ENCODE measurements around the gene NLN.
A peak's percentile ranks its signal among the peaks of the same experiment; 100 is the strongest.
"Not testable (repeated sequence)": the region's sequence is repeated elsewhere in the genome, so short reads cannot be mapped to it uniquely, and the experiment has no call there.

NLN gene

GRCh38 chr5:65774346-65774745, 52.3 kb downstream of the NLN start:
- no peak for TF ChIP-seq CTCF (IDR thresholded peaks at IDR 0.05; ENCODE audit: insufficient read depth, low read depth, low read length, missing control alignments)
- peak; percentile 94 for DNase-seq (ENCODE audit: low read depth)

GRCh38 chr5:65775476-65775875, 53.5 kb downstream of the NLN start:
- no peak for DNase-seq (ENCODE audit: low read depth)
- no peak overlapping the region for H3K4me3 ChIP-seq (ENCODE audit: low read length)
- TF ChIP-seq CTCF (IDR thresholded peaks at IDR 0.05; ENCODE audit: insufficient read depth, low read depth, low read length, missing control alignments), result no peak

More at GRCh38 chr5:65774346-65774745, 52.3 kb downstream of the NLN start:
- no peak overlapping the region for H3K4me3 ChIP-seq (ENCODE audit: low read length)

GRCh38 chr5:65776441-65777141, 54.6 kb downstream of the NLN start:
- no peak overlapping the region for H3K4me3 ChIP-seq (ENCODE audit: low read length)
- DNase-seq (ENCODE audit: low read depth), result no peak
- TF ChIP-seq CTCF (IDR thresholded peaks at IDR 0.05; ENCODE audit: insufficient read depth, low read depth, low read length, missing control alignments), result no peak

GRCh38 chr5:65778126-65778525, 56.1 kb downstream of the NLN start:
- no peak for TF ChIP-seq CTCF (IDR thresholded peaks at IDR 0.05; ENCODE audit: insufficient read depth, low read depth, low read length, missing control alignments)
- DNase-seq (ENCODE audit: low read depth), result no peak
- H3K4me3 ChIP-seq (ENCODE audit: low read length), result no peak overlapping the region

GRCh38 chr5:65779643-65780042, 57.6 kb downstream of the NLN start:
- no peak for DNase-seq (ENCODE audit: low read depth)
- H3K4me3 ChIP-seq (ENCODE audit: low read length), result no peak overlapping the region

GRCh38 chr5:65788296-65788695, 66.3 kb downstream of the NLN start:
- DNase-seq (ENCODE audit: low read depth); H3K4me3 ChIP-seq (ENCODE audit: low read length): not testable (repeated sequence)

More at GRCh38 chr5:65779643-65780042, 57.6 kb downstream of the NLN start:
- TF ChIP-seq CTCF (IDR thresholded peaks at IDR 0.05; ENCODE audit: insufficient read depth, low read depth, low read length, missing control alignments), result no peak

- no peak overlapping the region for H3K4me3 ChIP-seq (ENCODE audit: low read length)
- no peak for TF ChIP-seq CTCF (IDR thresholded peaks at IDR 0.05; ENCODE audit: insufficient read depth, low read depth, low read length, missing control alignments)
- DNase-seq (ENCODE audit: low read depth), result no peak
Observed at GRCh38 chr5:65790371-65791163, 68.6 kb downstream of the NLN start.

Measured in epithelial cell of esophagus (primary cell).